ELR (cell line): Measurements from ENCODE around the gene SLC12A5.
A peak's percentile ranks its signal among the peaks of the same experiment; 100 is the strongest.

Experiments used
- DNase-seq: peaks from one replicate; pipeline ENCODE4 v3.0.0-alpha.2; 2015; ENCODE audit warnings: low read depth

The SLC12A5 gene

DNA sequence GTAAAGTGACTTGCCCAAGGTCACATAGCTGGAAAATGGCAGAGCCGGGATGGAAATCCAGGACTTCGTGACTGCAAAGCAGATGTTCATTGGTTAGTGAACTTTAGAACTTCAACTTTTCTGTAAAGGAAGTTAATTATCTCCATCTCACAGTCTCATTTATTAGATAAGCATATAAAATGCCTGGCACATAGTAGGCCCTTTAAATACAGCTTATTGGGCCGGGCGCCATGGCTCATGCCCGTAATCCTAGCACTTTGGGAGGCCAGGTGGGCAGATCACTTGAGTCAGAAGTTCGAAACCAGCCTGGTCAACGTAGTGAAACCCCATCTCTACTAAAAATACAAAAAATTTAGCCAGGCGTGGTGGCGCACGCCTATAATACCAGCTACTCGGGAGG is 22.1 kb upstream of the SLC12A5 start:
- DNase-seq = no peak

DNA sequence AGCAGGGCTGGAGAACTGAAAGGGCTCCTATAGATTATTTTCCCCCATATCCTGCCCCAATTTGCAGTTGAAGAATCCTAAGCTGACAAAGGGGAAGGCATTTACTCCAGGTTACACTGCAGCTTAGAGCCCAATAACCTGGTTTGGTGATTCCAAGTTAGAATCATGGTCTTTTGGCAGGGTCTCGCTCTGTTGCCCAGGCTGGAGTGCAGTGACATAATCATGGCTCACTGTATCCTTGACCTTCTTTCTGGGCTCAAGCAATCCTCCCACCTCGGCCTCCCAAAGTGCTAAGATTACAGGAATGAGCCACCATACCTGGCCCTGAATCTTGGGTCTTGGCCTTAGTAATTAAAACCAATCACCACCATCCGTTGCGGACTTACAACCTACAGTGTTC is 21.3 kb upstream of the SLC12A5 start:
- DNase-seq = no peak

DNA sequence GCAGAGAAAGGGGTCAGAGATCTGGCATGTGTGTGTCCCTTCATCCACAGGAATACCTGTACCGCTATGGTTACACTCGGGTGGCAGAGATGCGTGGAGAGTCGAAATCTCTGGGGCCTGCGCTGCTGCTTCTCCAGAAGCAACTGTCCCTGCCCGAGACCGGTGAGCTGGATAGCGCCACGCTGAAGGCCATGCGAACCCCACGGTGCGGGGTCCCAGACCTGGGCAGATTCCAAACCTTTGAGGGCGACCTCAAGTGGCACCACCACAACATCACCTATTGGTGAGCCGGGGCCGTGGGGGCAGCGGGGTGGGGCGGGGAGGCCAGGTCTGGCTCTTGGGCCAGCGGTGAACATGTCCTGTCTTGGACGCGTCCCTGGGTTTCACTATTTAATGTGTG is 19.2 kb upstream of the SLC12A5 start:
- no peak for DNase-seq

DNA sequence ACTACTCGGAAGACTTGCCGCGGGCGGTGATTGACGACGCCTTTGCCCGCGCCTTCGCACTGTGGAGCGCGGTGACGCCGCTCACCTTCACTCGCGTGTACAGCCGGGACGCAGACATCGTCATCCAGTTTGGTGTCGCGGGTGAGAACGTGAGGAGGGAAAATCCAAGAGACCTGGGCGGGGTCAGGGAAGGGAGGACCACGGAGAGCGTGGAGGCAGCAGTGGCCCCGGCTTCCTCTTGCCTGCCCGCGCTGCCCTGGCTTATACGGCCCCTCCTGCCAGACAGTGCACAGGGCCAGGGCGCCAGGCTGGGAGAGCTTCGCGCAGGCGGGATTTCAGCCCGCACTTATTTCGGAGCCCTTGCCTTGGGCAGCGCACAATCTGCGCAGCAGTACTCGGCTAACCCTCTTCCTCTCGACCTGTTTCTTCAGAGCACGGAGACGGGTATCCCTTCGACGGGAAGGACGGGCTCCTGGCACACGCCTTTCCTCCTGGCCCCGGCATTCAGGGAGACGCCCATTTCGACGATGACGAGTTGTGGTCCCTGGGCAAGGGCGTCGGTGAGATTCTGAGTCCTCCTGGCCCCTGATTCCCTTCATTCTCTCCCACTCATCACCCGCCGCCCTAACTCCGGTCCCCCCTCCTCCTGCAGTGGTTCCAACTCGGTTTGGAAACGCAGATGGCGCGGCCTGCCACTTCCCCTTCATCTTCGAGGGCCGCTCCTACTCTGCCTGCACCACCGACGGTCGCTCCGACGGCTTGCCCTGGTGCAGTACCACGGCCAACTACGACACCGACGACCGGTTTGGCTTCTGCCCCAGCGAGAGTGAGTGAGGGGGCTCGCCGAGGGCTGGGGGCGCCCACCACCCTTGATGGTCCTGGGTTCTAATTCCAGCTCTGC is 18.3 kb upstream of the SLC12A5 start:
- DNase-seq = no peak

DNA sequence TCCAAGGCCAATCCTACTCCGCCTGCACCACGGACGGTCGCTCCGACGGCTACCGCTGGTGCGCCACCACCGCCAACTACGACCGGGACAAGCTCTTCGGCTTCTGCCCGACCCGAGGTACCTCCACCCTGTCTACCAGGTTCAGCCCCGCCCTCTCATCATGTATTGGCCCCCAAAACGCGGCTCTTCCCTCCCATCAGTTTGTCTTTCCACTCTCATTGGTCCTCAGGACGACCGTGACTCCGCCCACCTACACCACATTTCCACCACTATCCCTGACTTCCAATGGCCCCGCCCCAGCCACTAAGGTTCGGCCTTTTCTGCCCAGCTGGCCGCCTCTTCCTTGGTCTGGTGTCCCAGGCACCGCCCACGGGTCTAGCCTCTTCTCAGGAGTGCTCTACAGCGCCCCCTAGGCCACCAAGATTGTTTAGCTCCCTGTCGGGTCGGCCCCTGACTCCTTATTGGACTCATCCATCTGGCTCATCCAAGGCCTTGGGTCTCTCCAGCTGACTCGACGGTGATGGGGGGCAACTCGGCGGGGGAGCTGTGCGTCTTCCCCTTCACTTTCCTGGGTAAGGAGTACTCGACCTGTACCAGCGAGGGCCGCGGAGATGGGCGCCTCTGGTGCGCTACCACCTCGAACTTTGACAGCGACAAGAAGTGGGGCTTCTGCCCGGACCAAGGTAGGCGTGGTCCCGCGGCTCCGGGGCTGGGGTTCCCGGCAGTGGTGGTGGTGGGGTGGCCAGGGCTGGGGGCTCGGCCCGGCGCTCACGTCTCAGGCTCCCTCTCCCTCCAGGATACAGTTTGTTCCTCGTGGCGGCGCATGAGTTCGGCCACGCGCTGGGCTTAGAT is 17.2 kb upstream of the SLC12A5 start:
- DNase-seq = peak; percentile 80

DNA sequence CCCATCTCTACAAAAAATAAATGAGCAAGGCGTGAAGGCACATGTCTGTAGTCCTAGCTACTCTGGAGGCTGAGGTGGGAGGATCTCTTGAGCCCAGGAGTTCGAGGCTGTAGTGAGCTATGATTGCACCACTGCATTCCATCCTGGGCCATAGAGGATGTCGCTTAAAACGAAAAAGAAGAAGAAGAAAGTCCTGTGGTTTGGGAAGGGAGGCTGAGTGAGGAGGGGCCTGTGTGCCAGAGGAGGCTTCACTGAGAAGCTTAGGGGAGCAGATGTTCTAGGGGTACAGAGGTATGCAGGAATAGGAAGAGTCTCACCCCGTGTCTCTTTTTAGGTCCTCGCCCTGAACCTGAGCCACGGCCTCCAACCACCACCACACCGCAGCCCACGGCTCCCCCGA is 16.1 kb upstream of the SLC12A5 start:
- no peak for DNase-seq

GRCh38 chr20:46013322-46013828 is 15.6 kb upstream of the SLC12A5 start:
- no peak for DNase-seq

- DNase-seq = peak; percentile 69
Observed at GRCh38 chr20:46013829-46014516, 15.0 kb upstream of the SLC12A5 start.

GRCh38 chr20:46014517-46015396 is 14.3 kb upstream of the SLC12A5 start:
- DNase-seq = no peak

DNA sequence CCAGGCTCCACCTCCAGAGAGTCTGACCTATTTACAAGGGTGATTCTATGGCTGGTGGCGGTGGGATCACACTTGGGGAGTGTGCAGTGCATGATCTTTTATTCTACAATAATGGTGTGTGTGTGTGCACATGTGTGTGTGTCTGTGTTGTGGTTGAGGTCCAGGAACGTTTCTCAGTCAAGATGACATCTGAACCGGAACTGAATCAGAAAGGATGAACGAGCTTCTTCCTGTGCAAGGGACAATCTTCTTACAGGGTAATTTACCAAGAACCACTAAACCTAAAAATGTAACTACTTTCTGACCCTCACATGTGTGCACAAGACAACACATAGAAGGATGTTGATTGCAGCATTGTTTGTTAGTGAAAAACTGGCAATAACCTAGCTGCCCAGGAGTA is 11.7 kb upstream of the SLC12A5 start:
- no peak for DNase-seq

- DNase-seq = no peak
Observed at GRCh38 chr20:46018112-46018511, 10.9 kb upstream of the SLC12A5 start.

GRCh38 chr20:46018611-46019010 is 10.4 kb upstream of the SLC12A5 start:
- DNase-seq = no peak

DNA sequence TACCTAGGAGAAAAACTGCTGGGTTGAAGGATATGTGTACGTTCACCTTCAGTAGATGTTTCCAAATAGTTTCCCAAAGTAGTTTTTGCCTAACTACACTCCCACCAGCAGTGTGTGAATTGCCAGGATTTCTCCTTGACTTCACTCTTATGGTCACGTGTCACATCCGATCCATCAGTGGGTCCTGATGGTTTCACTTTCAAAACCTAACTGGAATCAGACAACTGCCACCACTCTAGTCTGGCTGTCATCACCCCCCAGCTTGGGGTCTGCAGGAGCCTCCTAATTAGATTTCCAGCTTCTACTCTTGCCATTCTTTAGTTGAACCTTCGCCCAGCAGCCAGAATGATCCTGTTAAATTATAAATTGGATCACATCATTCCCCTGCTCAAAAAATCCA is 8.5 kb upstream of the SLC12A5 start:
- DNase-seq = no peak

DNA sequence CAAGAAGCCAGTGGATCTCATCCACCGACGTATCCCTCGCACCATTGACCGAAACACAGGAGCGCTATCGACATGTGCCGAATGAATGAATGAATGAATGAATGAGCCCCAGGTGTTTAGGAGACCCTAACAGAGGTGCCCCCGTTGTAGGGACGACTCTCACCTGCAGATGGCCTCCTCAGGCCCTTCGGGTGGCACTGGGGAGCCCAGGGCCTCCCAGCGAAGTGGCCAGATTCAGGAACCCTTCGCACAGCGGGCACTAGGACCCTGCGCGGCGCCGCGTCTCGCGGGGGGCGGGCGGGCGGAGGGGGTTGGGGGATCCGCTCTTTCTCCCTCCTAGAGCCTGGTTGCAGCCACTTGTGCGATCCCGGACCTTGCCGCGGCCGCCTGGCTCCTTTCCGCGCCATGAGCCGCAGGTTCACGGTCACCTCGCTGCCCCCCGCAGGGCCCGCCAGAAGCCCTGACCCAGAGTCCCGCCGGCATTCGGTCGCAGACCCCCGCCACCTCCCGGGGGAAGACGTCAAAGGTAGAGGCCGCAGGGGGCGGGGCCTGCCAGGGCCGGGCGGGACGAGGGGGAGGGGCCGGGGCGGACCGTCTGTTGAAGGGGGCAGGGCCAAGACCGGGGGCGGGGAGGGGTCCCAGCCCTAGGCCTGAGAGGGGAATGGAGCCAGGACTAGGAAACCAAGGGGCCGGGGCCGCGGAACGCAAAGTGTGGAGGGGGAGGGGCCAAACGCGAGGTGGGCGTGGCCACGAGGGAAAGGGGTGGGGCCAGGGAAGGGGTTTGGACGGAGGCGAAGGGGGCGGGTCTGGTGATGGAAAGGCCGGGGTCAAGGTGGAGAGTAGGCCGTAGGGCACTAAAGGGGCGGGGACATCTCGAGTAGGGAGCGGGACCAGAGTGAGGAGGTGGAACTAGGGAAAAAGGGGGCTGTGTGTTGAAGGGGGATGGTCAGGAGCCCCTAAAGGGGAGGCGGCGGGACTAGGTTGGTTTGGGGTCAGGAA is 7.4 kb upstream of the SLC12A5 start:
- DNase-seq = peak; percentile 50

DNA sequence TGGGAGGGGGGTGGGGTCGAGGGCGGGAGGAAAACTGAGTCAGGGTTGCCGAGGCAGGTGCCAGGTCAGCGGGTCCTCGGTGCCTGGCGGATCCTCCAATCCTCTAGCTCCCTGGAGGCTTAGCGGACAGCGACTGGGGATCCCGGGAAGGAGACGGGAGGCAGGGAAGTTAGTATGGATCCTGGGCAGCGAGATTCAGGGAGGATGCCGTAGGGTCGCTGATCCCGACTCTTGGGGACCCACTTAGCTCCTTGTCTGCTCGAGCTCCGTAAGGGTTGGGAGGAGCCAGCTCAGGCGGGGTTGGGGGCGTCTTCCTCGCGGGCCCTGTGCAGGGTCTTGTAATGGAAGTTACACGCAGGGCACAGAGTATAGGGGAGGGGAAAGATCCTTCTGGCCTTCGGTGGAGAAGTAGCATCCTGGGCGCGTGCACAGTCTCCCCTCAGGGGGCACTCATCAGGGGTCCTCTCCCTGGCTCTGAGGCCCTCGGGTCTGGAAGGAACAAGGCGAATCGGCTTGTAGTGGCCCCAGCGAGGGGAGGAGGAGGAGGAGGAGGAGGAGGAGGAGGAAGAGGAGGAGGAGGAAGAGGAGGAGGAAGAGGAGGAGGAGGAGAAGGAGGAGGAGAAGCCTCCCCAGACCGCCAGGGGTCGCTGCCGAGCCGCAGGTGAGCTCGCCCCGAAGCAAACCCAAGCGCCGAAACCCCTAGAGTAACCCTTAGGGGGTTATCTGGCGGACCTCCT is 6.4 kb upstream of the SLC12A5 start:
- peak; percentile 62 for DNase-seq

DNA sequence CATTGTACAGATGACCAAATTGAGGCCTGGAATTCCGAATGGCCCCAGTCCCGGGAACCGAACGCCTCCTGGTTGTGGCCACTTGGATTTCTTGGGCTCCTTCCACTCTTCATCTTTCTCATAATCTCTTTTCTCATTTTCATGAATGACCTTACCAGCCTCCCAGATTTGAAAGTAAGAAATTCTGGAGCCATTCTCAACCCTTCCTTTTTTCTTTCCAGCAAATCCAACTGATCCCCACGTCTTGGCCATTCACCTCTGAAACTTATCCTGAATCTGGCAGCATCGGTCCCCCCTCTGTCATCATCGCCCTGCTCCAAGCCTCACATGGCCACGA is 5.9 kb upstream of the SLC12A5 start:
- no peak for DNase-seq

DNA sequence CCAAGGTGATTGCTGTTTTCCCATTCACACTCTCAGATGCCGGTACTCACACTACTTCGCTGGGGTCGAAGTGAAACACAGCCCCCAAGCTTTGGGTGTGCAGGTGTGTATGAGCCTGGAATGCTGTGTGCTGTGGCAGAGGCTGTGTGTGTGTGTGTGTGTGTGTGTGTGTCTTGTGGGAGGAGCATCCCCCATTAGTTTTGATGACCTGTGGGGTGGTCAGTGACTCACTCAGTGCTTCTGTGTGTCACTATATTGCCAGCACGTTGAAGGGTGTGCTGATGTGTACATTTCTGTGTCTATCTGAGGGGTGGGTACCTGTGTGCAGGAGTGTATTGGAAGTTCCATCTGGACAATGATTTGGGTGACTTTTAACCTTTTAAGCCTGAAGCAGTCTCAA is 5.0 kb upstream of the SLC12A5 start:
- peak; percentile 57 for DNase-seq

GRCh38 chr20:46025376-46025783 is 3.6 kb upstream of the SLC12A5 start:
- no peak for DNase-seq

DNA sequence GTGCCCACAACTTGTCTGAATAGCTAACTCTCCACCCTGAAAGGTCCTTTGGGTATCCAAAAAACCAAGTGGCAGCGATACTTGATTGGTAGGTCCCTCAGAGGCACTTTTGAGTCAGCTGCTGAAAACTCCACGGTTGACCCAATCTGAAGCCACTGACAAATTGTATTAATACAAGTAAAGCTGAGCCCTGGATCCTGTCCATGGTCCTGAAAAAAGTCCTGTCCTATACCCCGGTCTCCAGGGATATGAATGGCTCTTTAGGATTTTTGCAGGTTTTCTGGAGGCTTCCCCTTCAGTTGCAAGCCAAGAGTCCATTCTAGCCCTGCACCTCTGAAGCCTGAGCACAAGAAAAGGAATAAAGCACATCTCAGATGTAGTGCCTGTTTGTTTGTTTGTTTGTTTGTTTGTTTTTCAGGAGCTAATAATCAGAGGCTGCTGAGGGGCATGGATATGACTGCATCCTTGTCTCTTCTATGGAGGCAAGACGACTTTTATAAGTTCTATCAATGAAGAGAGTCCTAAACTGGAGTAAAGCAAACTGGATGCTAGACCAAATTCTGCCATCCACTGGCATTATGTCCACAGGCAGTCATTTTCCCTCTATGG is 1.7 kb upstream of the SLC12A5 start:
- DNase-seq = peak; percentile 76
